Memory B cell (primary cell): ENCODE data around the gene RMND5A.

ENCODE experiments used
- ATAC-seq: fragments of 150-1000 bp; cut with Tn5 transposase; 2 replicates; pipeline ENCODE4 v1.10.0; 2021; ENCODE audit warnings: low read depth, mild to moderate bottlenecking, moderate library complexity
- DNase-seq, 2 donors: peaks; one replicate each; pipeline ENCODE4 v3.0.0; 2022; ENCODE audit warnings: low spot score in 2 of 2
- H3K27ac Mint-ChIP-seq: one replicate; pipeline ENCODE4 v1.8.0; 2022; ENCODE audit warnings: mild to moderate bottlenecking, moderate library complexity, mixed read lengths
- H3K27me3 Mint-ChIP-seq: one replicate; pipeline ENCODE4 v1.8.0; 2022; ENCODE audit warnings: mixed read lengths
- H3K36me3 Mint-ChIP-seq: one replicate; pipeline ENCODE4 v1.8.0; 2022; ENCODE audit warnings: mild to moderate bottlenecking, mixed read lengths
- H3K4me1 Mint-ChIP-seq: one replicate; pipeline ENCODE4 v1.8.0; 2022; ENCODE audit warnings: mixed read lengths
- H3K4me3 Mint-ChIP-seq: one replicate; pipeline ENCODE4 v1.8.0; 2022; ENCODE audit warnings: mild to moderate bottlenecking, moderate library complexity, mixed read lengths
- H3K9me3 Mint-ChIP-seq: one replicate; pipeline ENCODE4 v1.8.0; 2022; ENCODE audit warnings: mixed read lengths

RMND5A gene

GRCh38 chr2:86826951-86827350, 106.9 kb downstream of the RMND5A start:
- Mint-ChIP-seq H3K27ac (no peak overlapping the region), H3K27me3 (peaks cover 10% of the 10 kb centered on the region), H3K36me3 (no peaks in the 10 kb centered on the region), H3K4me1 (peaks cover 2% of the 10 kb centered on the region), H3K9me3 (peaks cover 6% of the 10 kb centered on the region), H3K4me3 (no peak overlapping the region)
- DNase-seq (no peak), ATAC-seq (no peak)
